Fibroblast of the aortic adventitia (primary cell): ENCODE measurements around the gene TRAM2. TPM values are rescaled to one million over a fixed set of nuclear protein-coding genes. Genes with fewer than 3 reads are reported as not detected.

ENCODE experiments used
- DNase-seq: peaks from one replicate; pipeline ENCODE4 v3.0.0-alpha.2; 2010; ENCODE audit warnings: low read depth
- H3K4me3 ChIP-seq: 2 replicates; pipeline ENCODE4 v1.5.1; 2011; ENCODE audit warnings: low read depth, mild to moderate bottlenecking, control low read depth, low read length, moderate library complexity
- CTCF ChIP-seq: IDR thresholded peaks from 2 replicates; pipeline ENCODE4 v1.5.1; 2011; ENCODE audit warnings: mild to moderate bottlenecking, low read length, control low read depth, inconsistent platforms; ENCODE audit not compliant: insufficient read depth
- total RNA-seq: library from RNA; depleted of rRNA; stranded (reverse); fragments of >200 nt; gene quantifications from 2 replicates; pipeline ENCODE4 v1.2.3, GENCODE V29; 2012; ENCODE audit warnings: low replicate concordance

TRAM2 gene
- total RNA-seq, 1 donor = 128 TPM

- DNase-seq = peak; percentile 75
- no peak for TF ChIP-seq CTCF
- H3K4me3 ChIP-seq = no peak overlapping the region
These were observed 72.7 kb downstream of the TRAM2 start for GRCh38 chr6:52503851-52504781.

- H3K4me3 ChIP-seq = no peak overlapping the region
- TF ChIP-seq CTCF = peak; percentile 25
- no peak for DNase-seq
These were observed 73.5 kb downstream of the TRAM2 start for GRCh38 chr6:52503323-52503747.

GRCh38 chr6:52502306-52503029, 74.4 kb downstream of the TRAM2 start:
- H3K4me3 ChIP-seq = no peak overlapping the region
- no peak for TF ChIP-seq CTCF
- DNase-seq = no peak

GRCh38 chr6:52500238-52501129, 76.4 kb downstream of the TRAM2 start:
- no peak for TF ChIP-seq CTCF
- no peak overlapping the region for H3K4me3 ChIP-seq
- no peak for DNase-seq

GRCh38 chr6:52499681-52500236, 77.1 kb downstream of the TRAM2 start:
- no peak for TF ChIP-seq CTCF
- no peak overlapping the region for H3K4me3 ChIP-seq
- DNase-seq = no peak

GRCh38 chr6:52499026-52499425, 77.8 kb downstream of the TRAM2 start:
- no peak for TF ChIP-seq CTCF
- no peak overlapping the region for H3K4me3 ChIP-seq
- DNase-seq = peak; percentile 60
